Mammary epithelial cell (primary cell): Measurements from ENCODE around the gene CTNNA1.

Experiments
- EZH2 ChIP-seq: IDR thresholded peaks from 2 replicates; pipeline ENCODE4 v1.6.1; 2012; ENCODE audit warnings: low read length, inconsistent platforms, borderline replicate concordance
- TF ChIP-seq, protein P1 (sequence below), 2 donors: IDR thresholded peaks in 1 of 2; conservative IDR thresholded peaks in 1 of 2; 2 replicates each; pipeline ENCODE4 v1.5.1; 2011 to 2012; ENCODE audit warnings: inconsistent platforms in 2 of 2, low read length in 2 of 2, mild to moderate bottlenecking in 2 of 2, control low read depth in 1 of 2, low read depth in 1 of 2; ENCODE audit not compliant: insufficient read depth in 1 of 2; ENCODE audit errors: extremely low read depth in 1 of 2

DNA sequence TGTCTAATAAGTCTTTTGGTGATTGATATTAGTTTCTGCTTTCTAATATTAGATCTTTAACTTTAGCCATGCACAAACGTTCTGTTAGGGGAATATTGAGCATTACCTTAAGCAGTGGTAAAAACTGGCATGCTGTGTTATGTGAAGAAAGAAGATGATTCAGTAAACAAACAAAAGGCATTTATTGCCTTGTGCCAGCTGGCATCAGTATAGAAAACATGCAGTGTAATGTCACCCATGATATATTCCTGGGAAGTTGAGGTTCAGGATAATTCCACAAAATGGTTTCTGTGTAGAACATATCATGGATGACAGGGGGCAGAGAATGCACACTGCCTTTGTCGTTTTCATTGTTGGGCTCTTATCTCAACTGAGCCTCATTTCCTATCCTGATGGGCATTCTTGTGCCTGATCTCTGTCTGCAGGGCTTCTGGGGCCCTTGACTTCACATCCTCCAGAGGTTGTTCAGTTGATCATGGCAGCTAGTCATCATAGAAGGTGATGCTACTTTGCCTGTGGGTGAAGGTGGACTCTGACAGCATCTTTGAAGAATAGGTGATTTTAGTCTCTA is 97.7 kb downstream of the CTNNA1 start:
- TF ChIP-seq, protein P1, sequence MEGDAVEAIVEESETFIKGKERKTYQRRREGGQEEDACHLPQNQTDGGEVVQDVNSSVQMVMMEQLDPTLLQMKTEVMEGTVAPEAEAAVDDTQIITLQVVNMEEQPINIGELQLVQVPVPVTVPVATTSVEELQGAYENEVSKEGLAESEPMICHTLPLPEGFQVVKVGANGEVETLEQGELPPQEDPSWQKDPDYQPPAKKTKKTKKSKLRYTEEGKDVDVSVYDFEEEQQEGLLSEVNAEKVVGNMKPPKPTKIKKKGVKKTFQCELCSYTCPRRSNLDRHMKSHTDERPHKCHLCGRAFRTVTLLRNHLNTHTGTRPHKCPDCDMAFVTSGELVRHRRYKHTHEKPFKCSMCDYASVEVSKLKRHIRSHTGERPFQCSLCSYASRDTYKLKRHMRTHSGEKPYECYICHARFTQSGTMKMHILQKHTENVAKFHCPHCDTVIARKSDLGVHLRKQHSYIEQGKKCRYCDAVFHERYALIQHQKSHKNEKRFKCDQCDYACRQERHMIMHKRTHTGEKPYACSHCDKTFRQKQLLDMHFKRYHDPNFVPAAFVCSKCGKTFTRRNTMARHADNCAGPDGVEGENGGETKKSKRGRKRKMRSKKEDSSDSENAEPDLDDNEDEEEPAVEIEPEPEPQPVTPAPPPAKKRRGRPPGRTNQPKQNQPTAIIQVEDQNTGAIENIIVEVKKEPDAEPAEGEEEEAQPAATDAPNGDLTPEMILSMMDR (conservative IDR thresholded peaks at IDR 0.05 in 1 of 2, IDR thresholded peaks at IDR 0.05 in 1 of 2; ENCODE audit: extremely low read depth in 1 of 2, insufficient read depth in 1 of 2, low read depth in 1 of 2, low read length in 2 of 2): no peak
- TF ChIP-seq EZH2: no peak
